Vagina (tissue), 2 donors: ENCODE data around the gene NPAS2.

Source experiments
- CTCF ChIP-seq, 3 experiments: fragments of 450-650 bp in 2 of 3; fragments of 200-600 bp in 1 of 3; sonication (generic) in 1 of 3; IDR thresholded peaks; one replicate each; pipeline ENCODE4 v1.5.1; 2017 to 2019; ENCODE audit warnings: antibody characterized with exemption in 3 of 3, mild to moderate bottlenecking in 2 of 3, moderate library complexity in 2 of 3
- POLR2A ChIP-seq, 2 donors: fragments of 450-650 bp; IDR thresholded peaks; one replicate each; pipeline ENCODE4 v1.6.1; 2017; ENCODE audit warnings: antibody characterized with exemption in 2 of 2, mild to moderate bottlenecking in 2 of 2, moderate library complexity in 2 of 2
- POLR2AphosphoS5 ChIP-seq, 2 donors: sonication (generic); formaldehyde crosslinking; IDR thresholded peaks; one replicate each; pipeline ENCODE4 v1.9.0; 2017; ENCODE audit warnings: antibody characterized with exemption in 2 of 2, mild to moderate bottlenecking in 2 of 2, low read depth in 1 of 2; ENCODE audit not compliant: insufficient read depth in 1 of 2

GRCh38 chr2:101041413-101041812 is 221.5 kb downstream of the NPAS2 start:
- TF ChIP-seq CTCF (IDR thresholded peaks at IDR 0.05) (no peak), POLR2A (IDR thresholded peaks at IDR 0.05) (no peak), POLR2AphosphoS5 (IDR thresholded peaks at IDR 0.05; ENCODE audit: insufficient read depth in 1 of 2, low read depth in 1 of 2) (no peak)
